ENCODE data around the gene TCP11.

The TCP11 gene

DNA sequence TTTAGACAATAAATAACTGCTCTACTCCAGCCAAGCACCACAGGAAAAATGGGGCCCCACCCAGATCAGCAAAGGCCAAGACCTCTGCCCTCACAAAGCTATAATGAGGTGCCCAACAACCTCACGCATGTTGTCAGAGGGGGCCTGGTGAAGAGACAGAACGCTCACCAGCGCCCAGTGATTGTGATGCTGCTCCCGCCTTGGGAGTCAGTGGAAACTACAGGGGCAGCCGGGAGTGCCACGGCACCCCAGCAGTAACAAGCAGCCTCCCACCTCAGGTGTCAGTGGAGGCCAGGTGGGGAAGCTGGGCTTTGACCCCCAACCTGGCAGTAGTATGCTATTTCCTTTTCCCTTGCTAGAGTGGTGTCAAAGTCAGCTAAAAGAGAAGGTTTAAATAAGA lies 47.4 kb downstream of the TCP11 start:
- Histone ChIP-seq H3K9me2 (replicated peaks; ENCODE audit: low read depth, low read length) (no peaks in the 10 kb centered on the region), H4K20me1 (ENCODE audit: insufficient read depth, low read length, poor library complexity, severe bottlenecking) (no peaks in the 10 kb centered on the region), H3F3A (ENCODE audit: low read depth) (peaks cover 6% of the 10 kb centered on the region), H3K9me3 (ENCODE audit: insufficient read depth, low read depth, low read length) (no peaks in the 10 kb centered on the region), H3K4me1 (ENCODE audit: insufficient read depth, low read length, poor library complexity, severe bottlenecking) (peaks cover 24% of the 10 kb centered on the region), H3K36me3 (ENCODE audit: insufficient read depth, low read length) (no peaks in the 10 kb centered on the region), H3K4me3 (ENCODE audit: low read length, poor library complexity, severe bottlenecking) (no peak overlapping the region), H3K4me2 (ENCODE audit: low read depth, low read length, poor library complexity, severe bottlenecking) (no peak overlapping the region), H2AFZ (ENCODE audit: low read length) (no peak overlapping the region), H3K27me3 (ENCODE audit: insufficient read depth, low read length, poor library complexity, severe bottlenecking) (no peaks in the 10 kb centered on the region), H3K9ac (ENCODE audit: low read depth, low read length, poor library complexity, severe bottlenecking) (no peak overlapping the region), H3K79me2 (ENCODE audit: insufficient read depth, low read length) (no peaks in the 10 kb centered on the region)
- TF ChIP-seq EZH2phosphoT487 (IDR thresholded peaks at IDR 0.05; ENCODE audit: borderline replicate concordance) = no peak
- TF ChIP-seq, protein P1, sequence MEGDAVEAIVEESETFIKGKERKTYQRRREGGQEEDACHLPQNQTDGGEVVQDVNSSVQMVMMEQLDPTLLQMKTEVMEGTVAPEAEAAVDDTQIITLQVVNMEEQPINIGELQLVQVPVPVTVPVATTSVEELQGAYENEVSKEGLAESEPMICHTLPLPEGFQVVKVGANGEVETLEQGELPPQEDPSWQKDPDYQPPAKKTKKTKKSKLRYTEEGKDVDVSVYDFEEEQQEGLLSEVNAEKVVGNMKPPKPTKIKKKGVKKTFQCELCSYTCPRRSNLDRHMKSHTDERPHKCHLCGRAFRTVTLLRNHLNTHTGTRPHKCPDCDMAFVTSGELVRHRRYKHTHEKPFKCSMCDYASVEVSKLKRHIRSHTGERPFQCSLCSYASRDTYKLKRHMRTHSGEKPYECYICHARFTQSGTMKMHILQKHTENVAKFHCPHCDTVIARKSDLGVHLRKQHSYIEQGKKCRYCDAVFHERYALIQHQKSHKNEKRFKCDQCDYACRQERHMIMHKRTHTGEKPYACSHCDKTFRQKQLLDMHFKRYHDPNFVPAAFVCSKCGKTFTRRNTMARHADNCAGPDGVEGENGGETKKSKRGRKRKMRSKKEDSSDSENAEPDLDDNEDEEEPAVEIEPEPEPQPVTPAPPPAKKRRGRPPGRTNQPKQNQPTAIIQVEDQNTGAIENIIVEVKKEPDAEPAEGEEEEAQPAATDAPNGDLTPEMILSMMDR (conservative IDR thresholded peaks at IDR 0.05; ENCODE audit: low read length) = no peak

DNA sequence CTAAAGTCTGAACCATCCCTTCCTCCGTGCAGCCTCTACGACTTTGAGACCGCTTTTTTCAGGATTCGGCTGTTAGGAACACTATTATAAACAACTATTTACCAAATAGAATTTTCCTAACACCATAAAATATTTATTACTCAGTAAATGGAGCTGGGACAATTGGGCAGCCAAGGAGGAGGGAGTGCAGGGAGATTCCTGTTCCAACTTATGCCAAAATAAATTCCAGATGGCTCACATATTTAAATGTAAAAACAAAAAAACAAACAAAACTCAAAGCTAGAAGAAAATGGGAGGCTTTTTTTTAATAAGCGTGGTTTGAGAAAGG lies 48.1 kb downstream of the TCP11 start:
- H3K79me2 ChIP-seq (ENCODE audit: insufficient read depth, low read length) = no peaks in the 10 kb centered on the region
- peaks cover 6% of the 10 kb centered on the region for H3F3A ChIP-seq (ENCODE audit: low read depth)
- H3K9ac ChIP-seq (ENCODE audit: low read depth, low read length, poor library complexity, severe bottlenecking) = no peak overlapping the region
- no peaks in the 10 kb centered on the region for H3K27me3 ChIP-seq (ENCODE audit: insufficient read depth, low read length, poor library complexity, severe bottlenecking)
- H3K9me2 ChIP-seq (replicated peaks; ENCODE audit: low read depth, low read length) = no peaks in the 10 kb centered on the region
- H3K36me3 ChIP-seq (ENCODE audit: insufficient read depth, low read length) = no peaks in the 10 kb centered on the region
- H4K20me1 ChIP-seq (ENCODE audit: insufficient read depth, low read length, poor library complexity, severe bottlenecking) = no peaks in the 10 kb centered on the region
- no peak overlapping the region for H2AFZ ChIP-seq (ENCODE audit: low read length)
- no peak for TF ChIP-seq EZH2phosphoT487 (IDR thresholded peaks at IDR 0.05; ENCODE audit: borderline replicate concordance)
- TF ChIP-seq, protein P1 (conservative IDR thresholded peaks at IDR 0.05; ENCODE audit: low read length) = no peak
- H3K4me1 ChIP-seq (ENCODE audit: insufficient read depth, low read length, poor library complexity, severe bottlenecking) = peaks cover 31% of the 10 kb centered on the region
- no peaks in the 10 kb centered on the region for H3K9me3 ChIP-seq (ENCODE audit: insufficient read depth, low read depth, low read length)
- no peak overlapping the region for H3K4me2 ChIP-seq (ENCODE audit: low read depth, low read length, poor library complexity, severe bottlenecking)
- no peak overlapping the region for H3K4me3 ChIP-seq (ENCODE audit: low read length, poor library complexity, severe bottlenecking)

DNA sequence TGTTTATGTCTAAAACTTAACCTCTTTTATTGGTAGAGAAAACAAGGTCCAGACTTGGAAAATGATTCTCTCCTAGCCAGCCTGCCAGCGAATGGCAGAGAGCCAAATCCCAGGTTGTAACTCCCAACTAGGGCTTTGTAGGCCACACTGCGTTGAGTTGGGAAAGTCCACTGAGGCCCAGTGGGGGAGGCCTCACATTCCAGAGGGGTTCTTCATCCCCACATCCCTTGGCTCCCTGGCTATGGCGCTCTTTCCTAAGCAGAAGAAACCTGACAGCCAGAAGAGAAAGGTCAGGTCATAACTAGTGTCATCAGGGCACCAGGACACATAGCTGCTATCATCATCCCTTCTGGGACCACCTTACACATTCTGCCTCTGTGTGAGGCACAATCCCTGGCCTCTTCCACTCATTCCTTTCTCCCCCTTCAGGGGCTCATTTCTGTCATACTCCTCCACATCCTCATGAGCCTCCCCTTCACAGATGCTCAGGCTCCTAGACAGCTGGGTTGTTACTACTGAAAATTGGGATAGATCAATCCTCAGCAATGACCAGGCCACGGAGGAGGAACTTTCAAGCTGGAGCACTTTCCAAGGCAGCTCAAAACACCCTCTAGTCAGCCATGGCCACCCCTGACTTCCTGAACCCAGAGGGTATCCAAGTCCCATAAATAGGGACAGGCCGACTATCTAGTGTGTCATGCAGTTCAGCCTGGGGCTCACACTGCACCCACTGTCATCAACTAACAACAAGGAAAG lies 48.6 kb downstream of the TCP11 start:
- H3K36me3 ChIP-seq (ENCODE audit: insufficient read depth, low read length) = peaks cover 1% of the 10 kb centered on the region; the same call in 1 of the 2 replicates
- H3K9me3 ChIP-seq (ENCODE audit: insufficient read depth, low read depth, low read length) = no peaks in the 10 kb centered on the region
- peaks cover 37% of the 10 kb centered on the region for H3K4me1 ChIP-seq (ENCODE audit: insufficient read depth, low read length, poor library complexity, severe bottlenecking)
- H3K4me3 ChIP-seq (ENCODE audit: low read length, poor library complexity, severe bottlenecking) = no peak overlapping the region
- TF ChIP-seq, protein P1 (conservative IDR thresholded peaks at IDR 0.05; ENCODE audit: low read length) = no peak
- TF ChIP-seq EZH2phosphoT487 (IDR thresholded peaks at IDR 0.05; ENCODE audit: borderline replicate concordance) = no peak
- no peaks in the 10 kb centered on the region for H3K9me2 ChIP-seq (replicated peaks; ENCODE audit: low read depth, low read length)
- no peak overlapping the region for H3K9ac ChIP-seq (ENCODE audit: low read depth, low read length, poor library complexity, severe bottlenecking)
- H2AFZ ChIP-seq (ENCODE audit: low read length) = no peak overlapping the region
- no peaks in the 10 kb centered on the region for H4K20me1 ChIP-seq (ENCODE audit: insufficient read depth, low read length, poor library complexity, severe bottlenecking)
- no peak overlapping the region for H3K4me2 ChIP-seq (ENCODE audit: low read depth, low read length, poor library complexity, severe bottlenecking)
- H3F3A ChIP-seq (ENCODE audit: low read depth) = peaks cover 6% of the 10 kb centered on the region
- no peaks in the 10 kb centered on the region for H3K79me2 ChIP-seq (ENCODE audit: insufficient read depth, low read length)
- H3K27me3 ChIP-seq (ENCODE audit: insufficient read depth, low read length, poor library complexity, severe bottlenecking) = no peaks in the 10 kb centered on the region
